Activated T-cell treated with anti-CD3 and anti-CD28 coated beads for 1 hour (primary cell): ENCODE results near the gene EXOC3L4.

Experiments used
- DNase-seq: peaks from one replicate; pipeline ENCODE4 v3.0.0-alpha.2; 2020; ENCODE audit warnings: low read depth

The EXOC3L4 gene

GRCh38 chr14:103091041-103091882, 3.3 kb upstream of the EXOC3L4 start:
- peak; percentile 69 for DNase-seq

GRCh38 chr14:103091883-103092222, 2.7 kb upstream of the EXOC3L4 start:
- DNase-seq = no peak

- no peak for DNase-seq
Observed at GRCh38 chr14:103093856-103094405, 594 bp upstream of the EXOC3L4 start.

- no peak for DNase-seq
Observed at GRCh38 chr14:103095210-103095778, 769 bp downstream of the EXOC3L4 start.

GRCh38 chr14:103096387-103096786, 1.9 kb downstream of the EXOC3L4 start:
- DNase-seq = no peak

- no peak for DNase-seq
Observed at GRCh38 chr14:103097244-103097993, 2.9 kb downstream of the EXOC3L4 start.

GRCh38 chr14:103097994-103098957, 3.8 kb downstream of the EXOC3L4 start:
- no peak for DNase-seq

GRCh38 chr14:103099081-103099732, 4.7 kb downstream of the EXOC3L4 start:
- no peak for DNase-seq

GRCh38 chr14:103099733-103100280, 5.3 kb downstream of the EXOC3L4 start:
- DNase-seq = no peak

GRCh38 chr14:103100281-103101121, 6.0 kb downstream of the EXOC3L4 start:
- DNase-seq = no peak

- no peak for DNase-seq
Observed at GRCh38 chr14:103101257-103101962, 6.9 kb downstream of the EXOC3L4 start.

GRCh38 chr14:103101963-103102688, 7.6 kb downstream of the EXOC3L4 start:
- no peak for DNase-seq

- no peak for DNase-seq
Observed at GRCh38 chr14:103102689-103103260, 8.2 kb downstream of the EXOC3L4 start.

- no peak for DNase-seq
Observed at GRCh38 chr14:103103461-103104388, 9.2 kb downstream of the EXOC3L4 start.

GRCh38 chr14:103104389-103104653, 9.8 kb downstream of the EXOC3L4 start:
- no peak for DNase-seq

- peak; percentile 73 for DNase-seq
Observed at GRCh38 chr14:103104654-103105452, 10.3 kb downstream of the EXOC3L4 start.
